Amniotic epithelial cell (primary cell): ENCODE measurements around the gene SNRPA1.
"Not testable (repeated sequence)": the region's sequence is repeated elsewhere in the genome, so short reads cannot be mapped to it uniquely, and the experiment has no call there.

ENCODE experiments used
- DNase-seq: peaks from one replicate; pipeline ENCODE4 v3.0.0-alpha.2; 2010; ENCODE audit warnings: low read depth

SNRPA1 gene

DNA sequence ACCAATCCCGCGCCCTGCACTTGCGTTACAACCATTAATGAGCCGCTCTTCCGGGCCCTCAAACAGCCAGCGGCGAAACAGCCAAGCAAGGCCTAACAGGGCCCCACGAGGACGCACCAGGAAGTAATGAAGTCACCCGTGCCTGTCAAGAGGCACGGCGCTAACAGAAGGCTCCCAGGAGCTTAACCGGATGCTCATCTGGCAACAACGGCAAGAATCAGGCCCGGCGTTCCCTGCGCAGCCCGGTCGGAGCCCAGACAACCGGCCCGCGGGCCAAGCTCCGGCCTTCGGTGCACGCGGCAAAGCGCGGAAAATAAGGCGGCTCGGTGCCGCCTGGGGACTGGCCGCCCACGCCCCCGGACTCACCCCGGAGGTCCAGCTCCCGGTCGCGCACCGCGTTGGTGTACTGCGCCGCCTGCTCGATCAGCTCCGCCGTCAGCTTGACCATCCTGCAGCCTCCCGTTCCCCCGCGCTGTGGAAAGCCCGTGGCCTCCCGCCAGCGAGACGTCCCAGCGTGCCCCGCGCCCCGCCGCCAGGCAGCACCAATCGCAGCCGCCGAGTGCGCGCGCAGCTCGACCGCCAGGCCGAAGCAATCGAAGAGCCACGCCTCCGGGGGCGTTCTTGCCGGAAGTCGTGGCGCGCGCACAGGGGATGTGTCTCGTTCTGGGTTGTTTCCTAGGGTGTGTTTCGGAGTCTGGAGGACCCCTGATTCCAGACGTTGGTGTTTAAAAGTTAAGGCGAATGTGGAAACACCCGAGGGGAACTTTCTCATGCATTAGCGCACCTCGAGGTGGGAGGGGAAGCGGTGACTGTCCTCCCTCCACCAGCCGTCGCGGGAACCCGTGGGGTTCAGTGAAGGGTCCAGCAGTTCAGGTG lies at the start of gene SNRPA1:
SNRPA1 (minus strand) TSS at position 518 of the 876 bp plus-strand sequence; CDS start at position 448, 70 bp downstream.
- peak; percentile 91 for DNase-seq

DNA sequence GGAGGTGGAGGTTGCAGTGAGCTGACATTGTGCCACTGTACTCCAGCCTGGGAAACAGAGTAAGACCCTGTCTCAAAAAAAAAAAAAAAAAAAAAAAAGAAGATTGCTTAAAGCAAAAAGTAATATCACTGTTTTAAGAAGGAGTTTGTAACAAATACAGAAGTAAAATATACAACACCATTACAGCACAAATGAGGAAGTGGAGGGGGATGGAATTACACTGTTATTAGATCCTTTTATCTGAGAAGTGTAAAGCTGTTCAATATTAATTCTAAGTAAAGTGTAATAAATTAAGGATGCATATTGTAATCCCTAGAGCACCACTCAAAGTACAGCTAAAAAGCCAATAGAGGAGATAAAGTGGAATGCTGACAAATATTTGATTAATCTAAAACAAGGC lies 47.0 kb upstream of the SNRPA1 start:
- no peak for DNase-seq

DNA sequence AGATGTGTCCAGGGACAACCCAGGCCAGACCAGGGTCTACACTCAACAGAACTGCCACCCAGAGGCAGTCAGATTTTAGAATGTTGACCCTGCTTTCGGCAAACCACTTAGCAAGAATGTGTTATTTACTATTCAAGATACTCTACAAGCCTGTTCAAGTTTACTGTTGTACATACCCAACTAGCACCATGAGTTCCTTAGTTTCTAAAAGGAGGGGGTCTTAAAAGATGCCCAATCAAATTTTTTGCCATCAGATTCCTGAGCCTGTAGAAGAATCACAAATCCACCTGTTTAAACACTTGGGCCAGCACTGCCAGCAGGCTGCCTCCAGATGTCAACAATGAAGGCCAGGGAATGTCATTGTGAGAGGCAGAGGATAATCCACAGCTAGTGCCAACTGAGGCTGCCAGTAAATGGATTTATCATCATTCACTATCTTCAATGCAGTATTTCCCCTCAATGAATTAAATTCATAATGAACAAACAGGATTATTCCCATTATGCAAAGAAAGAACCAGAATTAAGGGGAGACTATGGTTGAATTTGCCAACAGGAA lies 43.5 kb upstream of the SNRPA1 start:
- DNase-seq: no peak

DNA sequence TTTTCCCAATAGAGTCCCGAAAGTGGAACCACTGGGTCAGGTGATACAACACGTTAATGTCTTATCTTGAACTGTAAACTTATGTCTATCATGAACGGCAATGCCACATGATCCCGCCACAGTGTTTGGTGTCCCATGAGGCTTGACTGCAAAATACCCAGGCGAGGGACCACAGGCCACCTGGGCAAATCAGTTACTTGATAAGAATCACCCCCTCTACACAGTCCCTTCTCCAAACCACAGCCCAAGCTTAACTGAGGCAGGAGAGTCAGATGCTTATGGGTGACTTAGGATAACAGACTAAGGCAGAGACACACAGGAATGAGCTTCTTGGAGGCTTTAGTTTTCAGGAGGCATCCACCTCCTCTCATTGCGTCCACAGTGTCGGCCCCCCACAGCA lies 42.9 kb upstream of the SNRPA1 start:
- no peak for DNase-seq

DNA sequence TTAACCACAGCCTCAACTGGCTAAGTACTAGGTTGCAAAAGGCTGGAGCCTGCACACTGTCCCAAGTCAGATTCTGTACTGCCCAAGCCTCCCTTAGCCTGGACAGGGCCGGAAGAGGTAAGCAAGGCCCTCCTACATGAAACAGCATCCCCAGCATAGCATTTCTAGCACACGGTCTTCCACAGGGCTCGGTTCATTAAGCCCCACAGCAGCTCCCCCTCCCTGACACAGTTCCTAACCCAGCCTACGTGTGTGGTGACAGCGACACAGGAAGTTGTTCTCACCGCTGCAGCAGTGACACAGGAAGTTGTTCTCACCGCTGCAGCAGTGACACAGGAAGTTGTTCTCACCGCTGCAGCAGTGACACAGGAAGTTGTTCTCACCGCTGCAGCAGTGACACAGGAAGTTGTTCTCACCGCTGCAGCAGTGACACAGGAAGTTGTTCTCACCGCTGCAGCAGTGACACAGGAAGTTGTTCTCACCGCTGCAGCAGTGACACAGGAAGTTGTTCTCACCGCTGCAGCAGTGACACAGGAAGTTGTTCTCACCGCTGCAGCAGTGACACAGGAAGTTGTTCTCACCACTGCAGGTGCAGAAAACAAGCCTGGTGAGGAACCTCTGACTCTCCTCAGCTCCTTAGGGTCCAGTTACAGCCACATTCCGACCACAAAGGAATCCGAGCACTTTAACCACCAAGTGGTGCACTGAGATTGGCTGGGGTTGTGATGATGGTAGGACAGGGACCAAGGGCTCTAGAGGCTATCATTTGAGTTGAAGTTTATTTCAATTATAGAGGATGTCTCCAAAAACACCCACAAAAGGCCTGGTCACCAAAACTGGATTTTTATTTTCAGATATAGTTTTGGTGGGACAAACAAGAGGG lies 39.1 kb upstream of the SNRPA1 start:
- DNase-seq: not testable (repeated sequence)

DNA sequence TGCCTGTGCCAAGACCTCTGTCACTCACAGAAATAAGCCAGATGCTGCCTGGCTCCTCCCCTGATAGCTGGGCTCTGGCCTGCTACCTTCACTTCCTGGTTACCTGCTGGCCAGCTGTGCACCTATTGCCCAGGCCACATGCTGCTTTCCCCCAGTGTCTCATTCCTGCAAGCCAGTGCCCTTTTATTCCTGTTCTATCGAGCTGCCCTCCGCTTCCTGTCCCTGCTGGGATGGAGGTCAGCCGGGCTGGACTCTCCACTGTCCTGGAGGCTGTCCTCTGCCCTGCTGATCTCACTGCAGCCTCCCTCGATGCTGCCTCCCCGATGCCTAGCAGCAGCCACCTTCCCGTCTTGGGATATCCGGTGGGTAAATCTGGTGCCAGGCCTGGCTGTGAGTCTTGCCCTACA lies 37.0 kb upstream of the SNRPA1 start:
- DNase-seq: no peak

DNA sequence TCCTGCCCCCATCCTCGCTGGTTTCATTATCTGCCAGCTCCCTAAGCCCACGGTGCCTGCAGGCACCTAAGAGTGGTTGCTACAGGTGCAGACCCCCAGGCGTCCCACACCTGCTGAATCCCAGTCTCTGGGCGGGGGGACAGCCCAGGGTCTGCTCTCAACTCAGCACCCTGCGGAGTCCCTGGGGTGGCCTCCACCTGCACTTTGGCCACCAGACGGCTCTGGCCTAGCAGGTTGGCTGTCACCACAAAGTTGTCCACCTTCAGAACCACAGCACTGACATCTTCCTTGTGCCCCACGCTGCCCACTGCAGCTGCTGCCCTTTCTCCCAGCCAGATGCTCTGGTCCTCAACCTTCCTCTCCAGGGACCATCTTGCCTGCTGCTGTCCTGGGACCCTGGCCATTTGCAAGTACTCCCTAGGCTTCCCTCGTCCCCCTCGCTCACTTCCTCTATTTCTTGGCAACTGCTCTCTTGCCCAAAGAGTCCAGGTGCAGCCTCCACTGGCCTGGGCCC lies 34.9 kb upstream of the SNRPA1 start:
- no peak for DNase-seq

DNA sequence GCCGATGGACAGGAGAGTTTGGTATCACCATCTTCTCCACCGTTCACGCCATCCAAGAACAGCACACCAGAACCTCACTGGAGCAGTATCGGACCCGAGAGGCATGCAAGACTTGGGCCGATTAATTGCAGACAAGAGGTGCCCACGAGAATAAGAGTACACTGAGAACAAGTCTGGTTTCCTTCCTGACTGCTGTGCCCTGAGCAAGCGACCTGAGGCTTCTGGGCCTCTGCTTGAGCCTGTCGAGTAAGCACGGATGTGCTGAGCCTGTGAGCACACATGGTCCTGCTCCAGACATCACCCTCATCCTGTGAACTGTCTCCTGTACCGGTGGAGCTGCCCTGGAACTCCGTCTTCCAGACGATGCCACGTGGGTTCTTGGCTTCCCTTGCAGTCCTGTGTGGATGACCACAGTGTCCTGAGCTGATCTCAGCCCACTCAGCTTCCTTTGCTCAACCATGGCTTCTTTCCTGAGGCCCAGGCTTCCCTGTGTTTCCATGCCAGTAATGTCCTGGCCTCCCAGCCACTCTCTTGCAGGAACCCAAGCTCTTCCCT lies 34.3 kb upstream of the SNRPA1 start:
- DNase-seq: no peak

DNA sequence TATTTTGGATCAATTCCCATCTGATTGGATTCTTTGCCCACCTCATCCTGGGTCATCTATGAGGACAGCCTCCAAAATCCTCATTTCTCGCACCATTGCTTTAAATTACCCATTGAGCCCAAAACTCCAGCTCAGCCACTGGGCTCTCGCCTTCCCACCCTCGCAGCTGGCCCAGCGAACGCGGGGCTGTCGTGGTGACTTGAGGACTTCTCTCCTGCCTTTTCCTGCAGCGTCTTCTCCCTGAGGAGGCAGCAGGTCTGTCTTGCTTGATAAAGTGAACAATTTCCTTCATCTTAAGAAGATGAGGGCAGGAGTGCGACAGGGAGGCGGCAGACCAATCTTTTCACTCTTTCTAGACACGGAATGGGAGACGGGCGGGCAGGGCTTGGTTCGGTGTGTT lies 33.0 kb upstream of the SNRPA1 start:
- no peak for DNase-seq

DNA sequence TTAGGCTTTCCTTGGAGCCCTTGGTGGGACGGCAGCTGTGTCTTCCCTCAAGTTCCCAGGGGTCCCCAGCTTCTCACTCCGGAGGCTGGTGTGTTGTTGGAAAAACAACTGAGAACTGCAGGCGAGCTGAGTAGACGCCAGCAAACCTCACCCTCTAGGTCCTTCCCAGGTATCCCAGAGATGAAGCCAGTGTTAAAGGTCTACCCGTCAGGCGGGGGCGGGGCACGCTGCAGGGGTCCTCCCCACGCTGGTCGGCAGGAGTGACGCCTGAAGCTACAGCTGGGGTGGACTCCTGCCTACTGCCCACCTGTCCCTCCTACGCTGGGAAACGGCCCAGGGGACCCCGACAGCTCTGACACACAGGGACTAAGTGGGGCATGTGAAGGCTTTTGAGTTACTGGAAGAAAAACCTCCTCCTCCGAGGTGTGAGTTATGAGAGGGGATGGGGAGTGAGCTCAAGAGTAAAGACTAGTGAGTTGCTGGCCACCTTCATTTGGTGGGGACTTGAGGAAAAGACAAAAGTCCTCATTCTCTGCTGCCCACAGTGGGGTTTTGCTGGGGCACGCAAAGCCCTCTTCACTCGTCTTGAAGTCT lies 32.2 kb upstream of the SNRPA1 start:
- DNase-seq: no peak

DNA sequence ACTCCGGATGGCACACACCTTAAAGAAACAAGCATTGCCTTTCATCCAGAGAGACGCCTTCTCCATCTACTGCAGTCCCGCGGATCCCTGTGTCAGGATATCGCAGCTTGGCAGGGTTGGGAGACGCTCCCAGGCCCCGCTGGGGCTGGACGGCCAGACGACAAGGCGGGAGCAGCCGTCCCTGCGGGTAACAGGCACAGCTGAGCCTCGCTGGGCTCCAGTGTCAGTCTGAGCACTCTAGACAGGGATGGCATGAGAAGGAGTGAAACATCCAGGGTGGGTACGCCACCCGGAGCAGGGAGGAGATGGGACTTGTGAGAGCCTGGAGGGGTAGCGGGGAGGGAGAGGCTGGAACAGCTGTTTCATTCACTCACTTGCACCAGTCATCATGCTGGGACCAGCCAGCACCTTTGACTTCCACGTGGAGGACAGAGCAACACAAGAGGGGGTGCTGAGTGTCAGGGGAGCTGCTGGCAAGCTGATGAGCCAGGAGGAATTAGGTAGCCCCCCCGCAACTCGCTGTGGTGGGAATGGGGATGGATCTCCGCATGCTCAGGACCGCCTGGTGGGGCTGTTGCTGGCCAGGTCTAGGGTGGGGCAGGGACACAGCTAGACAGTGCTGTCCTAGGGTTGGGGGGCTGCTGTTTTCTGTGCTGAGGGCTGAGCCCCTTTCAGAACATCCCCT lies 31.6 kb upstream of the SNRPA1 start:
- no peak for DNase-seq

DNA sequence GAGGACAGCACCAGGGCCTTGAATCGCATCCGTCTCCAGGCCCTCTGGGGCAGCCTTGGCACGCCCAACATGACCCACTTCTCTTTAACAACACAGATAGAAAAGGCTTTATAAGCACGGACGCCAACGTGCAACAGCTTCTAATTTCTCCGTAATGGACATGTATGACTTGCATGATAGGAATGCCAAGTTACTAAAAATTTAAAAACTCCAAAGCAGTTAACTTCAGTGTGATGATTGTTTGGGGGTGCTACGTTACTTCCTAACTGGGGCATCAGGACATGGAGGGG lies 30.9 kb upstream of the SNRPA1 start:
- DNase-seq: no peak

DNA sequence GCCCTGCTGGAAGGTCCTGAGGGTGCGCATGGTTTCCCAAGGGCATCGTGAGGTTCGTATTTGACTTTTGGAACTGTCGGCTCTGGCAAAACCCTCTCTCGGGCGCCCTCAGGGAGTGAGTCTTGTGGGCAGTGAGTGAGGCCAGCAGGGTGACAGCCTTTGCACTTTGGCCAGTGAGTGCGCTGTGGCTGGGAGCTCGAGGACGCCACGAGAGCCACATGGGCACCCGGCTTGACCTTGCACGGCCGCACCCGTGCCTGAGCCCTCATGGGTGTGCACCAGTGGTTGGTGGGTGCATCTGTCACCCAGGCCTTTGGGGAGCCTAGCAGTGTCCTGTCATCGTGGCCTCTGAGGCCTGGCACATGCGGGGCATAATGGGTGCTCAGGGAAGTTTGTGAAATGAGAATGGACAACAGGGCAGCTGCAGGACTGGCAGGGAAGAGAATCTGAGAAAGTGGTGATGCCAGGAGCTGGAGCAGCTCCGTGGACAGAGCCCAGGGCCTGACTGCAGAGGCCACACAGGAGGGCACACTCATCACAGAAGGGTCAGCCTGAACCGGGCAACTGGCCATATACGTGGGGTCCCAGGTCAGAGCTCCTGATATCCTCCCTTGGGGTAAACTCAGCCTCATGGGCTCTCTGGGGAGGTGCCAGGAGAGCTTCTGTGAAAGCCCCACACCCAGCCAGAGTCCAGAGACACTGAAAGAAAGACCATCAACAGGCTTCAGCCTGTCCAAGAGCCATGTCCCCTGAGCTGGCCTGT lies 30.4 kb upstream of the SNRPA1 start:
- no peak for DNase-seq

DNA sequence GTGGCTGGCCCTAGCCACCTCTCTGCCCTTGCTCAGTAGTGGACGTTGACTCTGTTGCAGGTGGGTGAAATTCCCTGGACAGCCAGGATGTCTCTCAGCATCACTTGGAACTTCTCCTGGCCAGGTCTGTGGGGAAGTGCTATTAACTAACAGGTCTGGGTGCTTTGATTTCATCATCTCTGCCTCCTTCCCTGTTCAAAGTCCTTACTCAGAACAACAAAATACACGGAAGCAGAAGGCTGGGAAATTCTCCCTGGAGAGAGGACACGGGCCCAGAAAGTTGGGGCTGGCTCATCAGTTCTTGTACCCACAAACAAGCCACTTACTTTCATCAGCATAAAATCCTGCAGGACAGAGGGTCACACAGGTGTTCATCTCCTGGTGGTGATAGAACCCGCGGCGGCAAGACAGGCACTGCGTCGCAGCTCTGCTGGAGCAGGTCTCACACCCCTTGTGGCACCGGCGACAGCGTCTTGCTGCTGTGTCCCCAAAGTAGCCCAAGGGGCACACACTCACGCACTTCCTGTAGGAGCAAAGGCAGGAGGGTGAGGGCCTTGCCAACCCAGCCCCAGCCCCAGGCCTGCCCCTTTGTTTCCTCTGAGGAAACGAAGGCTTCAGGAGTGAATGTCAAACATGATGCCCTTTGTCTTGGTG lies 29.6 kb upstream of the SNRPA1 start:
- DNase-seq: no peak

DNA sequence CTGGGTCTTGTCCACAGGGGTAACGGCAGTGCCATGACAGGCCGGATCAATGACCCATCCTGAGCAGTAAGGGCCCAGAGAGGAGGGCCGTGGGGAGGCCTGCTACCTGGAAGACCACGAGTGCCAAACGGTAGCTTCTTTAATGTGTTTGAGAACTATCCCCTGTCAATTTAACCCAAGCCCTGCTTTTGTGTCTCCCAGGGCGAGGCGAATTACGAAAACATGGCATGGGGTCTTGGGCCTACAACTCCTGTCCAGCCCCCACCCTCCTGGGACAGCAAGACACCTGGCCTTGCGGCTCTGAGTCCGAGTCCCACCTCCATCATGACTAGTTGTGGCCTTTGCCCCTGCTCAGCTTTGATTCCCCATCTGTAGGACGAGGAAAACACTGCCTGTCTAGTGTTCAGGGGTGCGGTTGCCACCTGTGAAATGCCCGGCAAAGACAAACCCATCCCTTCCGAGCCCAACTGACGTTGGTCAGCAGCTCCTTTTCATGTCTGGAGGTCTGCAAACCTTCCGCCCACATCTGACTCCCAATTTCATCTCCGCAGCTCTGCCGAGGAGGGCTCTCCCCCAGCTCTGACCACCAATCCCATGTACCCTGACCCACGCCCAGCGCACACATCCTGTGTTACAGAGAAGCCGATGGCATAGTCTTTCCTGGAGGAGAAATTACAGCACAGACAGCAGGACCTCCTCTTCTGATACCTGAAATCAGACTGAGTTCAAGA lies 28.9 kb upstream of the SNRPA1 start:
- no peak for DNase-seq

DNA sequence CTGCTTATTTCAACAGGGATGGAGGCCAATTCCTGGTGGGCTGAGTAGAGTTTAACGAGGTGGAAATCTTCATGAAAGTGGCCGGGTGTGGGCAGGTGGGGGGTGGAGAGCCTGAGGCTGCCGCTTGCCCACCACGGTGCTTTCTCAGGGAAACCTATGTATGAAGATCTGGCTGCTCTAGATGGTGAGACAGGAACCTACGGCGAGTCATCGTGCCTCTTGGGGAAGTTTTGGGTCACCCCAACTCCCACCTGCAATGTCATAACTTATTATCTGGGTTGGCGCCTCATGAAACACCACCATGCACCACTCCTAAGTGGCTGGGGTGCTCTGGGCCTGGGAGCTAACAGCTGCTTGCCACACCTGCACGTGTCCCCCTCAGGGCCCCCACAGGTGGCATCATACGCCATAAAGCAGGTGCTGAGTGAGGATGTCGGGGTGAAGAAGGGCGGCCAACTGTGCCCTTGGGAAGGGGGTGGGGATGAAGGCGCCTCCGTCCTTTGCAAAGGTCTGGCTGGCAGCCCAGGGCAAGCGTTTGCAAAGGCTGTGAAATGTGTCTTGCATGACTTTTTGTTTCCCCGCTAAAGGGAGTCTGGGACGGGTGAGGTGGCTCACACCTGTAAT lies 27.9 kb upstream of the SNRPA1 start:
- no peak for DNase-seq

DNA sequence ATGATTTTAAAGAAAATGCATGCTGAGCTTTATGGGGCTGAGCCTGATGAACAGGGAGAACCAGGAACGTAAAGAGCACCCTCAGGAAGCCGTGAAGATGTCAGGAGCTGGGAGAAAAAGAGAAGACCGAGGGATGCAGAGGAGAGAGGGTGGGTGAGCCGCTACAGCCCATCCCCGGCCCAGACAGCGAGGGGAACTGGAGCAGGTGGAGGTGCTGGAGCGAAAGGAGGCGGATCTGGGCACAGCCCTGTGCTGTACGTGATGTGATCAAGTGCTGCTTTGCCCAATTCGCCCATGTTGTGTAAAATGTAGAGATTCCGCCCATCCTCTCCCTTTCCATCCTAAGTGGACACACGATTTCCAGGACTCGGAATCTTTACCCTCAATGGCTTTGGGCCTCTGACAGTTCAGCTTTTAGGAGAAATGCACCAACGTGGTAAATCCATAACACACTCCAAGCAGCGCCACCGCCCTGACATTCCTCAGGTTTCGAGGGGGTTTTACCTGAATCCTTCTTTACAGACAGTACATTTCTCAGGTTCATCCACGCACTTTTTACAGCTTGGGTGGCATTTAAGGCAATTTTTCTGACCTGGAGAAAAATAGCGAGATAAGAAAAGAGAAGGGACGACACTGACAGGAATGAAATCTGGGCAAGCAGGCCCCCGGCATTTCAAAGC lies 27.1 kb upstream of the SNRPA1 start:
- no peak for DNase-seq

DNA sequence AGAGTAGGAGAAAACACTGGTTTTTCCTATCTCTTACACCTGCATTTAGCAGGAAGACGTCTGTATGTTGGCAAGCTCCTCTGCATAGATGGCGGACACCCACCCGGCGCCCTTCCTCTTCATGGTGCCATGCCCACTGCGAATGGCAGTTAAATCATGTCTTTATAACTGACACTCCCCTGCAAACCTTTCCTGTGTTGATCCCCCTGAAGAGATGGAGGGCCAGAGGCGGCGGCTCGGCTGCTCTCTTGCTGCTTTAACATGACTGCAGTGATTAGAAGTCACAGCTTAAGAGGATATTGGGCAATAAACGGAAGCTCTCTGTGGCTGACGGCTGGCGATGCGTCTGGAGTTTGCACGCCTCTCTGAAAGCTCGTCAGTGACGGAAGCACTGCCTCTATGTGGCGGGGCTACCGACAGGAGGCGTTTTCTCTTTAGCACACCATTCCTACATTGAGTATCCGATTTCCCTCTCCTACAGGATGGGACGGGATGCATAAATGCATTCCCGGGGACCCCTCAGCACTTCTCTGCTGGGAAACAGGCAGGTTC lies 25.5 kb upstream of the SNRPA1 start:
- peak; percentile 74 for DNase-seq
